ENCODE measurements around the gene SLC1A4.
"Not testable (repeated sequence)": the region's sequence is repeated elsewhere in the genome, so short reads cannot be mapped to it uniquely, and the experiment has no call there.

The SLC1A4 gene

DNA sequence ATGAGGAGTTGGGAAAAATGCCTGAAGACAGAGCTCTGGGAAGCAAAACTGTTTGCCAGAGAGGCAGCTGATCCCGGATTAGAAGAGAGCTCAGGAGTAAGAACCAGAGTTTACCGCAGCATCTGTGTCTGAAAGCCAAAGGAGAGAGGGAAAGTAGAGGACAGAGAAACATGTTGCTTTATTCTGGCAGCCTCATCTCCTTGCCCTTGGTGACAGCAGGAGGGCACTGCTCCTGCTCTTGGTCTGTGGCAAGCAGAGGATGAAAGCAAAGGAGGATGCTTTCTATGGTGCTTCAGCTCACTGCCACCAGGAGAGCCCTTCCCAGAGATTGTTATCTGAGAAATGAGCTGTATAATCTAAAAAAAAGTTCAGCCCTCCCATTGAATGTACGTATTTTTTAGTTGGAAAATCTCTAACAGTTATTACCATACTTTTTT lies 7.7 kb downstream of the SLC1A4 start:
- DNase-seq: no peak

DNA sequence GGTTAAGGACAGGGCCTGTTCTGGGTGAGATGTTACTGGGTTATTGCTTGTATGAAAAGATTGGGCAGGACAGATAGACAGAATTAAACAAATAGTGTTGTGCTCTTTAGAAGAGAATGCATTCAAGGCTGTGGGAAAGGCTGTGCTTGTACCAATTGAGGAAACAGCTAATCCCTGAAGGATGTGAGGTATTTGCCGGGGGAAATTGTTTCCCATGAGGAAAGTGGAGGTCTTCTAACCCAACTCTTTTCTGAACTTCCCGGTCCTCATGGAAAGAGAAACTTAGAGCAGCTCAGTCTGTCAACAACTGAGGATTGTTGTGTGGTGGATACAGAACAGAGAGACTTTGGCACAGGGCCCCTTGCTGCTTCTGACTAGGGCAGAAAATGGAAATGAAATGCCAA lies 9.5 kb downstream of the SLC1A4 start:
- DNase-seq: no peak

DNA sequence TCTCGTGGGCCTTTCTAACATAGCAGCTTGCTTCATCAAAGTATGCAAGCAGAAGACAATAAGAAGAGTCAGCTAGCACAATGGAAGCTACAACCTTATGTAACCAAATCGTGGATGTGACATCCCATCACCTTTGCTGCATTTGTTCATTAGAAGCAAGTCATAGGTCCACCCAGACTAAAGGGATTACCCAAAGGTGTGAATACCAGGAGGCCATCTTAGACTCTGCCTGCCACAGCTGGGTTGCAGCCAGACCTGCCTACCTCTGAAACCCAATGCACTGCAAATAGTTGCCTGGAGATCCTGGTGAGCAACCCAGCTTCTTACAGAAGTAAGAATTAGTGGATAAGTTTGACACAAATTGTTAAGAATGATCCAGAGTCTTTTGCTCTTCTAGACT lies 10.6 kb downstream of the SLC1A4 start:
- no peak for DNase-seq

DNA sequence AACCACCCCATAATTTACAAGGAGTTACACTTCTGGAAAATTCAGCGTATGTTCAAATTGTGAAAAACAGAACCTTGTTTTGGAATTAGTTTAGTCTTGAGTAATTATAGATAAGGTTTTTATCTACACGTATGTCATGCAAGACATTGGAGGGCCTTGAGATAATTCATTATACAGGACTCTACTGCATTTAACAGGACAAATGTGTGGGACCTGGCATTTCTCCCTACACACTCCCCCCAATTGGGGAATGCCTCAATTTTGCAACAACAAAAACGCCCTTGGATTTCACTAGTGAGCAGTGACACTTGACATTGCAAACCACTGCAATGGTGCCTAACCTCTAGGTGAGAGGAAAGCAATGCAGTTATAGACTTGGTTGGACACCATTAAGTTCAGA lies 11.4 kb downstream of the SLC1A4 start:
- no peak for DNase-seq

DNA sequence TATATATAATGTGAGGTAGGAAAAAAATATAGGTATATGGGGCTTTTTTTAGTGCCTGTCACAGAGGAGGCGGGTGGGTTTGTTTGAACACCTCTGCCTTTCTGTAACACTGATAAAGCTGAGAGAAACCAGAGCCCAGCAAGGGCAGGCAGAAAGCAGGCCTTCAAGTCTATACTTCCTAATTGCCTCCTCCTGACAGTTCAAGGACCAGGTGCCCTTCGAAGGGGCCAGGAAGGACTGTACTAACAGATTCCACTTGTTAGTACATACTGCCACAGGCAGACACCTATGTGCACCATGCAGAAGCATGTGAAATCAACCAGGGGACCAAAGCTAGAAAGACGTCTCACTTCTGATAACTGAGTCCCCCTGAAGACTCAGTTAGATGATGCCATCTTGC lies 13.8 kb downstream of the SLC1A4 start:
- no peak for DNase-seq

DNA sequence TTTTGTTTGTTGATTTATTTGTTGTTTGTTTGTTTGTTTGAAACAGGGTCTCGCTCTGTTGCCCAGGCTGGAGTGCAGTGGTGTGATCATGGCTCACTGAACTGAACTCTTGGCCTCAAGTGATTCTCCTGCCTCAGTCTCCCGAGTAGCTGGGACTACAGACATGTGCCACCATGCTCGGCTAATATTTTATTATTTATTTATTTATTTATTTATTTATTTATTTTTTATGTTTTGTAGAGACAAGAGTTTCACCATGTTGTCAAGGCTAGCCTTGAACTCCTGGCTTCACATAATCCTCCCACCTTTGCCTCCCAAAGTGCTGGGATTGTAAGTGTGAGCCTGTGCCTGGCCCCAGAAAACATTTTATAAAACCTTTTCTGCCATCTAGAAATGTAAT lies 15.0 kb downstream of the SLC1A4 start:
- DNase-seq: not testable (repeated sequence)

DNA sequence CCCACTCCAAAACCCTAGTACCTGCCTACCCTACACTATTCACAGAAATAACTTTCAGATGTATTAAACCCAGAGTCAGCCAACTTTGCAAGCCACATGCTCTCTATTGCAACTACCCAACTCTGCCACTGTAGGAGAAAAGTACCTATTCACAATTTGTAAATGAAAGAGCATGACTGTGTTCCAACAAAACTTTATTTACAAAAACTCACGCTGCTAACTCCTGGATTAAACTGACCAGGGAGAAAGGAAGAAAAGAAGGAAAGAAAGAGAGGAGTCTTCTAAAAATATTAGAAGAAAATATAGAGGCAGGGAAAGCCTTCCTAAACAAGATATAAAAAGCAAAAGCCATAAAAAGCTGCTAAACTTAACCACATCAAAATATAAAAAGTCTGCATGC lies 24.6 kb downstream of the SLC1A4 start:
- DNase-seq: no peak

DNA sequence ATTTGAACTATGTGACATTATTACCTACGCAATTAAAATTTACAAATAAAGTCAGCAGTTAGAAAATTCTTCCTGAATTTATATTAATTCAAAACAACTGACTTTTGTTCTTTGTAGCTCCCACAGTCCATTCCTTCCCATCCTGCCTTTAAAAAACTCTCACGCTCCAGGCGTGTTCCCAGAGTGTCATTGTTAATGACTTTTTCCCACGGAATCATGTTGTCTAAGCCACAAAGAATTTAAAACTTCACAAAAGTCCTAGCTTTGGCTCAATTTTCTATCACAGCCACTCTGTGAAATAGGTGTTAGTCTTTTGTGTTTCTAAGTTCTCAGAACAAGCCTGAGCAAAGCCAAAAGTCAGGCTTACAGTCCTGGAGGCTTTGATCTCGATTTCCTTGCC lies 26.5 kb downstream of the SLC1A4 start:
- DNase-seq: no peak

DNA sequence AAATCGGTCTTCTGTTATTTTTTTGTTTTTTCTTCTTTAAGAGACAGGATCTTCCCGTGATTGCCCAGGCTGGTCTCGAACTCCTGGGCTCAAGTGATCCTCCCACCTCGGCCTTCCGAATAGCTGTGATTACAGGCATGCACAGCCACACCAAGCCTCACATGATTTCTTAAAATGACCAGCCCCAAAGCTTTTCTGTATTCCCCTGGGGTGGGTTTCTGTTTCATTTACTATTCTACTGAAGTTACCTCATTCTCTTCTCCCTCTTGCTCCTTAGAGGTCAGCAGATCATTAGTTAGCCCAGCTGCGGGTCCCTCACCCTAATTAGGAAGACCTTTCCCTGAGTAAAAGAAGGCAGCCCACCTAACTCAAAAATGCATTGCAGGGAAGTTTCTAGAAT lies 27.6 kb downstream of the SLC1A4 start:
- DNase-seq: no peak

DNA sequence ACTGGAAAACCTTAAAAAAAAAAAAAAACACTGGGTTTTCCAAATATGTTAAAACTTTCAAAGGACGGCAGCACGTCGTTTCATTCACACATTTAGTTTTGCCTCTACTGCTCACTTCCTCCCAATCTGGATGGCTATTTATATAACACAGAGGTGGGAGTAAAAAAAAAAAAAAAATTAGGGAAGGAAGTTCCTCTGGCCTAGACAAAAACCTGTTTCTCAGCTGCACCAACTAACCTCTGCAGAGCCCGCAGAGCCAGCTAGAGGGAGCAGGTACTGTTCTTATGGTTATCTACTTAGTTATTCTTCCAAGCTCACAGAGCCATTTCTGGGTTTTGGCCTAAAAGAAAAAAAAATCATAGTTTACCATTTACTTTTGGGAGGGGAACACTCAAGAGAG lies 28.1 kb downstream of the SLC1A4 start:
- no peak for DNase-seq

DNA sequence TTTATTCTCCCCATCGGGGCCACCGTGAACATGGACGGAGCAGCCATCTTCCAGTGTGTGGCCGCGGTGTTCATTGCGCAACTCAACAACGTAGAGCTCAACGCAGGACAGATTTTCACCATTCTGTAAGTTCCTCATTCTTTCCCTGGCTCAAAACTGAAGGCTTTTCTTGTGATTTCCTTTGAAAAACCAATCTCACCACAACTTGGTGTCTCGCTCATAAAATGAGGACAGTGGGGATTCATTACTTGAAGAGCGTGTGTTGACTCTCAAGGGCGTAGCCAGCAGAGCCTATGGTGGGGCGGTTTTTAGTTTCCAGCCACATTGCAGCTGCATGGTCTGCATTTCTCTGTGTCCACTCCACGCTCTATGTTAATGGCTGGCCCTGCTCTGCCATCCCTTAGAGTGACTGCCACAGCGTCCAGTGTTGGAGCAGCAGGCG lies 29.0 kb downstream of the SLC1A4 start:
- DNase-seq: no peak

DNA sequence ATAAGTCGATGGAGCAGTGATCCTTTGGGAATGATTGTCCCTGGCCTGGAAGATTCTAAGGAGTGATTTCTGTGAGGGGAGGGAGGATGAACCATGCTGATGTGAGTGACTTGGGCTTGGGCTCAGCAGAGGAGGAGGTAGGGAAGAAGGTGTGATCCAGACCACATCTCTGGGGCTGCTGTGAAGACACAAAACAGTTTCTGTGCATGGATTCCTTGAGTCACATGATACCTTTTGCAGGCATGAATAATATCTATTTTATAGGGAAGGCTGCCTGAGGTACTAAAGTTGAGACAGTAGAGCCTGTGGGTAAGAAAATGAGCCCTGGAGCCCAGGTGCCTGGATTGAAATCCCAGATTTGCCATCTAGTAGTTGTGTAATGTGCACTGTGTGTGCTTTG lies 29.8 kb downstream of the SLC1A4 start:
- DNase-seq: no peak

DNA sequence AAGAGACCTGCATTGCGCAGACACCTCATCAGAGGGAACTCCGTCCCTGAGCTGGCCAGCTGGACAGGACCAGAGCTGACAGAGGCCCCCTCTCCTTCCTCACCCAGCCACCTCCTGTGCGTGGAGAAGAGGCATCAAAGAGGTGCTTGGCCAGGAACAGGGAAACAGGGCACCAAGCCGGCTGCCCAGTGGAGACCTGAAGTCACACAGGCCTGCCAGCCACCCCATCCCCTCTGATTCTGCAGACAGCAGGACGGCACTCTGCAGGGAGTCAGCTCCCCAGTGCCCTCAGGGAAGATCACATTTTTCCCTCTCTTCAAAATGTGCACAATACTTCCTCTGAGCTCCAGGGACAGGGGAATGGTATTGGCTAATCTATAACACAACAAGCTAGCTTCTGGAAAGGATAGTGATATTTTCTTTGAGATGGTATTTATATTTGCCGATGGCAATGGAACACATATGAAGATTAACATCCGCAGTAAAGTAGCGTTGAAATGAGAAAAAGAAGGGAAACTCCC lies 30.5 kb downstream of the SLC1A4 start:
- no peak for DNase-seq

DNA sequence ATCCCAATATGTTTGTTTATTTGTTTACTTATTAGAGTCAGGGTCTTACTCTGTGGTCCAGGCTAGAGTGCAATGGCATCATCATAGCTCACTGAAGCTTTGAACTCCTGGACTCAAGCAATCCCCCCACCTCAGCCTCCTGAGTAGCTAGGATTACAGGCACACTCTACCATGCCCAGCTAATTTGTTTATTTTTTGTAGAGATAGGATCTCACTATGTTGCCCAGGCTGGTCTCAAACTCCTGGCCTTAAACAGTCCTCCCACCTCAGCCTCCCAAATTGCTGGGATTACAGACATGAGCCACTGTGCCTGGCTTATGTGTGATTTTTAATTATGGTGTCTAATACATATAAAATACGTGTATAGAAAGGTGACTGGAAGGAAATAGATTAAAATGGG lies 31.1 kb downstream of the SLC1A4 start:
- not testable (repeated sequence) for DNase-seq

DNA sequence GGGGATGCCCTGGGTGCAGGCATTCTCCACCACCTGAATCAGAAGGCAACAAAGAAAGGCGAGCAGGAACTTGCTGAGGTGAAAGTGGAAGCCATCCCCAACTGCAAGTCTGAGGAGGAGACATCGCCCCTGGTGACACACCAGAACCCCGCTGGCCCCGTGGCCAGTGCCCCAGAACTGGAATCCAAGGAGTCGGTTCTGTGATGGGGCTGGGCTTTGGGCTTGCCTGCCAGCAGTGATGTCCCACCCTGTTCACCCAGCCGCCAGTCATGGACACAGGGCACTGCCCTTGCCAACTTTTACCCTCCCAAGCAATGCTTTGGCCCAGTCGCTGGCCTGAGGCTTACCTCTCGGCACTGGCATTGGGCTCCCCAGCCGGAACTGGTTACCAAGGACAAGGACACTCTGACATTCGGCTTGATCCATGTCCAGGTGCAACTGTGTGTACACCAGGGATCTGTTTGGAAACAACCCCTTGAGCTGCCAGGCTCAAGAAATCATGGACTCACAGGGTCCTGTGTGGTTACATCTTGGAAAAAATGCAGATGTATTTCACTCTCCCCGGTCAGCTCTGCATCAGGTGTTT lies 31.8 kb downstream of the SLC1A4 start:
- no peak for DNase-seq

DNA sequence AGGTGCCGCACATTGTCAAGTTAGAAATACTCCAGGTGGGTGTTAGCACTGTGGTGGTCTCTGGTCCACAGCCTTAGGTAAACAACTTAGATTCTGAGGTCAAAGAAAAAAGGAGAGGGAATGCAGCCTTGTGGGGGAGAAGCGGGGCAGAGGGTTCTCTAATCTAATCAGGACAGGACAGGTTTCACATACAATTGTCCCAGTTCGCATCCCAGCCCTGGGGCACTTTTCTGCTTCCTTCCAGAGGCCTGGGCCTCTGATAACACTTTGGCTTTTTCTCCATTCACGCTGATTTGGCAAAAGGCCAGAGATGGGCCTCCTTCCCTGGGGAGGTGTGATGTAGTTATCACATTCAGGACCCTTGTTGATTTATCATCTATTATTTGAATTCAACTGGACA lies 32.5 kb downstream of the SLC1A4 start:
- DNase-seq: no peak

DNA sequence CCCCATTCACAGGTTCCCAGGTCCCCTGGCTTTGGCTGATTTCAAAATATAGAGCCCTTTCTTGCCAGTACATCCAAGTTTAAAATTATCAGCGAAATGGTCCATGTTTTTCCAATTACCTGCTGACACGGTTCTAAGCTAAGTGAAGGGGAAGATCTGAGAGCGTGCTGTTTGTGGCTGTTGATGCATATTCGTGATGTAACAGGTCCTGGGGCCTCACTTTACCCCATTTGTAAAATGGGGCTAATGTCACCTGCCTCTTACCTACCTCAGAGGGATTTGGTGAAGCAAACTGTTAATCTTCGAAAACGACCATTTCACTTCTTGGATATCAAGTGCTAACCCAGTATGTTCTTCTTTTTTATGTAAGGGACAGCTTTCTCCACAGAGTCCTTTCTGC lies 33.0 kb downstream of the SLC1A4 start:
- no peak for DNase-seq

DNA sequence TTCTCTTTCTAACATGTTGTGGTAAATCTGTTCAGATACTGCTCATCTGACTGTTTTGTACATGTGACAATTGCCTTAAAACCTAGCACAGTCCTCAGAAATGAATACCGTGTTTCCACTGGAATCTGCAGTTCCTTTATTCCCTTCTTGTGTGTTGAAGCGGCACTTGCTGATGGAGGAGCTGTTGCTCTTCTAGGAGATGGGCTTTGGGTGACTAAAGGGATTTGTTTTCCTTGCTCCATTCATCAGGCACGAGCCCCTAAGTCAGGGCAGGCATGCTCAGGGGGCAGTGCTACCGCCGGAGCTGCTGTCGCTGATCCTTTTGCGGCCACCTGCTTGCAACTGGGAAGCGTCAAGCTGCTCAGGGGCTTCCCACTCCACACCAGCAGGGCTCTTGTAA lies 34.5 kb downstream of the SLC1A4 start:
- DNase-seq: no peak

DNA sequence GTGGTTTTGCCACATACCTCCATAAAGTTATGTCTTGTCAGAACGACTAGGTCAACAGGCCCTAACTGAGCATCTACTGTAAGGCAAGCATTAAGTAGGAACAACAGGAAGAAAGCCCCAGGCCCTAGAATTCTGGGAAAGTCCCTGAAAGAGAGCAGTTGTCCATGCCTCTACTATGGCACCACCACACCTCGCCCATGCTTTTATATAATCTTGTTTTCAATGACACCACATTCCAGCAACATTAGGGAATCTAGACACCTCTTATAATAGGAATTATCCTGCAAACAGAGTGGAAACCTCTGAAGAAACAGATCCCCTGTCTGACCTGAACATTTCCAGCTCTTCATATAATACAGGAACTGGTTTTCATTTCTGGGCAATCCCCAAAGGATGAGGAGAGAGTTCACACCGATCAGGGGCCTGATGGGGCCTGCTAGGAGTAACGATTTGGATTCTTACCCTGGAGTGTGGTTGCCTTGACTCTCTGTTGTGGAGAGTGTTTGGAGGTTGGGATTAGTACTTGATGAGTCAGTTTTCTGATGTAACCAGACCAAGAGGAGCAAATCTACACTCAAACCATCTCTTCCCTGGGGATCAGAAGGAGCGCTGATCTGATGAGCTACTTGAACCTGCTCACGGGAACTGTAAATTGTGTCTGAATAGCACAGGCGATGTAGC lies 35.1 kb downstream of the SLC1A4 start:
- DNase-seq: no peak

DNA sequence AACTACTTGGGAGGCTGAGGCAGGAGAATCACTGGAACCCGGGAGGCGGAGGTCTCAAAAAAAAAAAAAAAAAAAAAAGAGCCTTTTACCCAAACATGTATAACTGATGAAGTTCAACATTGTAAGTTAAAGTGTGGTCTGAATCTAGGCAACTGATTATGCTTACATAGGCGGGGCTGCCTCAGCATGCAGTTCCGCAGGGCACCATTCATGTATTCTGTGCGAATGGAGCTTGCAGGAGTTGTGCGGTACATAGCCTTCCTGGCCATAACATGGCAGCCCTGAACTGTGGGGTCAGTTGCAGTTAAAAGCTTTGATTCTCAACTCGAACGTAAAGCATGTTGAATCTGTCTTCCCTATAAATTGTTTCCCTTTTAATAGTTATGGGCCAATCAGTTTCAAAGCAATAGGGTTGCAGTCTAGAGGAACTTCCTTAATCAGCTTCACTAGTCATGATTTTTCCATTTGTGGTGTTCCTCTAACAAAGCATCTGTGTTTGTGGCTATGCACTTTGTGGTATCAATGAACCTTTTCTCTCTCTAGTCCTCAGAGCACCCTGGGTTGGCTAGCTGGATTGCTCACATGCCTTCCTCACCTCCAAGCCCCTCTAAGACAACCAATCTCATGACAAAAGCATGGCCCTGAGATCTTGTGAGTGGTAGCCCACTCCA lies 36.4 kb downstream of the SLC1A4 start:
- no peak for DNase-seq

DNA sequence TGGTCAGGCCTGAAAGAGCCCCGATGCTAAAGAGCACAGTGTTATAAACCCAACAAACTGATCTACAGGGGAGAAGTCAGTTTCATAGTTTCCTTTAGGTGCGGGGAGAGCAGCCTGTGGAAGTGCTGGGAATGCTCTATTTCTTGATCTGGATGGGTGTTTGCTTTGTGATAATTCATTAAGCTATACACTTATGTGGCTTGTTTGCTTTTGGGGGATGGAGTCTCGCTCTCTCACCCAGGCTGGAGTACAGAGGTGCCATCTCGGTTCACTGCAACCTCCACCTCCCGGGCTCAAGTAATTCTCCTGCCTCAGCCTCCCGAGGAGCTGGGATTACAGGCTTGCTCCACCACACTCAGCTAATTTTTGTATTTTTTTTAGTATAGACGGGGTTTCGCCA lies 37.0 kb downstream of the SLC1A4 start:
- no peak for DNase-seq

DNA sequence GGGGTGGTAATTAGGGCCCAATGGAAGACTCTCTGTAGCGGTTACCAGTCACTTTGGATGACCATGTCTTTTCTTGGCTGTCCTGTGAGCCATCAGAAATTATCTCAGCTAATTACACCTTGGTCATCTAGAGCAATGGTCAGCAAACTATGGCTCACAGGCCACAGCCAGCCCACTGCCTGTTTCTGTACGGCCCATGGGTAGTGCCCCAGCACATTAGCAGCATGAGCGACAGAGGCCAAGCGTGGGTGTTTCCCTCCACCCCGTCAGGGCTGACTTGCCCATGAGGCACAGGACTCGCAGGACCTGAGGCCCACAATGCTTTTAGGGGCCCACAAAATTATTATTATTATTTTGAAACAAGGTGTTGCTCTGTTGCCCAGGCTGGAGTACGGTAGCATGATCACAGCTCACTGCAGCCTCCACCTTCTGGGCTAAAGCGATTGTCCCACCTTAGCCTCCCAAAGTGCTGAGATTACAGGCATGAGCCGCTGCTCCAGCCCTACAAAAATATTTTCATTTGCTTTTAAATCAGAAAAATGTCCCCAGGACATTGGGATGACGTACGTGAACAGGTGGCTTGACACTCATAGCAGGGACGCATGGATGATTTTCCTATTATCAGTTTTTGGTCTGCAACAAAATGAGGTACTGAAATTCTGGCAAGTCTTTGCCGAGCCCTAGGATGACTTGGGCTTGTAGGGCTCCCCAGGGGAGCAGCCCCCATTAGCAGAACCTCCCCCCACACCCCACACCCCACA lies 37.7 kb downstream of the SLC1A4 start:
- DNase-seq: no peak

DNA sequence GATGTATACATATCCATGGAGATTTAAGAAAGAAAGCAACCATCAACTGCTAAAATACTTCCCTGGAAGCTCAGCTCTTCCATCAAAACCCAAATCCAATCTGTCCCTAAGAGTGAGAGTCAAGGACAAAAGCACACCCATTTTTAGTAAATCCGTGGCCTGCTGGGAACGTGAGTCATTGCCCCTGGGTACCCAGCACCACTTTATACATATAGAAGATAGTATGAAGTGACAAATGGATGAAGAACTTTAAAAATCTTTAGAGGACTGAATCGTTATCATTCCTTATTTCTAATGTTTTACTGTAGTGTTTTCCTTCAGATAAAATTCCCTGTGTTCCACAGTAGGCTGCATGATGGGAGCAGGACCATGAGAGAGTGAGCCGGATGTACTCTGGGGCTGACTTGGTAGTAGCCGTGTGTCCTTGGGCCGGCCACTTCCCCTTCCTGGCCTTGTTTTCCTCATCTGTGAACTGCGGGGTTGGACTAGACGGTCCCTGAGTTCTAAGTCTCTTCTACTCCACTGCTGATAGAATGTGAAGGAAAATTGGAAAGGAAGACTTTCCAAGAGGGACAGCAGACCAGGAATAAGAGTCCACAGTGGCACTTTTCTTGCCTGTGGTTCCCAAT lies 38.5 kb downstream of the SLC1A4 start:
- DNase-seq: no peak

Measured in NCI-H1694 treated with DMSO at 0.1 percent for 48 hours (cell line).